ENCODE measurements around the gene WDR59. TPM values are rescaled to one million over a fixed set of nuclear protein-coding genes. Genes with fewer than 3 reads are reported as not detected.

Gene WDR59
- total and polyA plus RNA-seq, 4 donors, result 11.2 to 60.1 (median 32.0) TPM

DNA sequence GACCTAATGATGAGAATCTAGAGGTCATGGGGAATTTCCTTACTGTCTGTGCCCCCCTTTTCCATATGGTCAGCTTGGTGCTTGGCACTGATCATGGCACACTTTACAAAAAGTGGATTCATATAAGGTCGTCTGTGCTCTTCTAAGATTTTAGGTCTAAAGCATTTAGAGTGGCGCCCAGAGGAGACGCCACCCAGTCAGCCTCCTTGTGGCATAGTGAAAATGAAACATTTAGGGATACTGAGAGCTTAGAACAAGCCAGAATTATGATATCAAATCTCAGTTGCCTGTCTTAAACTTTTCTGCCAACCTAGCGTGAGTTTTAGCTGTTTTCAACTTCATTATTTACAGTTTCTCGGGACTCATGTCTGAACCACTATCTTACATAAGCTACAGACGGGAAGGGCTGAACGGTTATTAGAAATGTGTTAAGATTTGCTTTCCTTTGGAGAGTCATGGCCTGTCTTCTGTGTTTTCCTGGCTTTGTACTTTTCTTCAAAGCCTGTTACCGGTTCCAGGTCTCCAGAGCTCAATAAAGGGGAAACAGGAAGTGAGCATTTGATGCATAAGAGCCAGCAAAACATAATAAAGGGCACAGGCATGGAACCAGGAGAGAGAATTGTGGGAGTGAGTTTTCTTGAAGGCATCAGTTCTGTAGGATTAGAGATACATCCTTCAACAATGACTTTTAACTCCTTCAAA is 27.6 kb upstream of the WDR59 start:
- DNase-seq (no peak), ATAC-seq (ENCODE audit: insufficient read depth, low FRiP score) (no peak)
- peak overlapping the region in 1 of 2 donors; percentile 42 for H3K9ac ChIP-seq (ENCODE audit: insufficient read depth in 1 of 2, low read length in 2 of 2)
- peaks cover 0 to 3% (median 0%) of the 10 kb centered on the region in 4 donors for H3K36me3 ChIP-seq (ENCODE audit: control insufficient read depth in 4 of 4, insufficient read depth in 4 of 4, low read length in 4 of 4)
- no peaks in the 10 kb centered on the region for H3K9me3 ChIP-seq (ENCODE audit: control insufficient read depth in 4 of 4, insufficient read depth in 3 of 4, low read length in 3 of 4)
- TF ChIP-seq, protein P1, sequence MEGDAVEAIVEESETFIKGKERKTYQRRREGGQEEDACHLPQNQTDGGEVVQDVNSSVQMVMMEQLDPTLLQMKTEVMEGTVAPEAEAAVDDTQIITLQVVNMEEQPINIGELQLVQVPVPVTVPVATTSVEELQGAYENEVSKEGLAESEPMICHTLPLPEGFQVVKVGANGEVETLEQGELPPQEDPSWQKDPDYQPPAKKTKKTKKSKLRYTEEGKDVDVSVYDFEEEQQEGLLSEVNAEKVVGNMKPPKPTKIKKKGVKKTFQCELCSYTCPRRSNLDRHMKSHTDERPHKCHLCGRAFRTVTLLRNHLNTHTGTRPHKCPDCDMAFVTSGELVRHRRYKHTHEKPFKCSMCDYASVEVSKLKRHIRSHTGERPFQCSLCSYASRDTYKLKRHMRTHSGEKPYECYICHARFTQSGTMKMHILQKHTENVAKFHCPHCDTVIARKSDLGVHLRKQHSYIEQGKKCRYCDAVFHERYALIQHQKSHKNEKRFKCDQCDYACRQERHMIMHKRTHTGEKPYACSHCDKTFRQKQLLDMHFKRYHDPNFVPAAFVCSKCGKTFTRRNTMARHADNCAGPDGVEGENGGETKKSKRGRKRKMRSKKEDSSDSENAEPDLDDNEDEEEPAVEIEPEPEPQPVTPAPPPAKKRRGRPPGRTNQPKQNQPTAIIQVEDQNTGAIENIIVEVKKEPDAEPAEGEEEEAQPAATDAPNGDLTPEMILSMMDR (IDR thresholded peaks at IDR 0.05; ENCODE audit: control extremely low read depth, extremely low read depth), result no peak
- 42% methylated on average over 8 of the region's 8 CpGs for WGBS, 2 donors
- H3K27ac ChIP-seq (ENCODE audit: low read depth in 1 of 2, low read length in 1 of 2), result peak overlapping the region; percentile 75 to 83
- H3K4me1 ChIP-seq (ENCODE audit: control insufficient read depth in 5 of 5, insufficient read depth in 5 of 5, low read length in 5 of 5), result peaks cover 5 to 16% (median 11%) of the 10 kb centered on the region in 5 donors
- no peaks in the 10 kb centered on the region for H3K27me3 ChIP-seq (ENCODE audit: control insufficient read depth in 3 of 3, insufficient read depth in 3 of 3, low read length in 2 of 3)
- H3K4me3 ChIP-seq, result no peak overlapping the region

DNA sequence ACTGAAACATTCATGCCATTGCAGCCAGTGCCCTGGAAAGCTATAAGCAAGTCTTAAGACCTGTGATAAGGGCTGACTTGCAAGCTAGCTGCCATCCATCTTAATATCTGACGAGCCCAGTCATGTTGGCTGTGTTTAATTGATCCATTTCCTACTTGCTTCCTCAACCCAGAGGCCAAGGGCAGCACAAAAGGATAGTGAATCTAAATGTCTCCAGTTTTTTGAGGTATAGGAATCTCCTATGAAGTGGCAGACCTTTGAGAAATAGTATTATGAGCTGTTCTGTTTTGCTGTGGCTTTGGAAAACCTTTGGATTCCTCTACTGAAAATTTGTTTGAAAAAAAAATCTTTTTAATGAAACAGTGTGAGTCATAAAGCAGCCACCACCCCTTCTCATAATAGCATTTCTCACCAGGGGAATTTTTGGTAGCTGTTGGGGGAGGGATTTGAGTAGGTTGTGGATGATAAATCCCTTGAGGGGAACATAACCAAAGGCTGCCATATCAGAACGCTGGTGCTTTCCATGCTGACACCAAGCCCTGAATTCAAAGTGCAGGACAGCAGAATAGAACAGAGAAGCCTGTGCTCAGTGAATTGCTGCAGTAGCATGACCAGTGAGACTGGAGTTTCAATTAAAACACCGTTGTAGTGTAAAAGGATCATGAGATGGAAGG is 26.8 kb upstream of the WDR59 start:
- peaks cover 5 to 16% (median 8%) of the 10 kb centered on the region in 5 donors for H3K4me1 ChIP-seq (ENCODE audit: control insufficient read depth in 5 of 5, insufficient read depth in 5 of 5, low read length in 5 of 5)
- ATAC-seq (ENCODE audit: insufficient read depth, low FRiP score), result peak; percentile 86
- H3K9me3 ChIP-seq (ENCODE audit: control insufficient read depth in 4 of 4, insufficient read depth in 3 of 4, low read length in 3 of 4), result no peaks in the 10 kb centered on the region
- no peak overlapping the region for H3K4me3 ChIP-seq
- WGBS, 2 donors, result 30 to 47% methylated on average over 3 of the region's 3 CpGs
- H3K9ac ChIP-seq (ENCODE audit: insufficient read depth in 1 of 2, low read length in 2 of 2), result no peak overlapping the region
- TF ChIP-seq, protein P1 (IDR thresholded peaks at IDR 0.05; ENCODE audit: control extremely low read depth, extremely low read depth), result no peak
- DNase-seq, result no peak
- H3K27me3 ChIP-seq (ENCODE audit: control insufficient read depth in 3 of 3, insufficient read depth in 3 of 3, low read length in 2 of 3), result no peaks in the 10 kb centered on the region
- H3K36me3 ChIP-seq (ENCODE audit: control insufficient read depth in 4 of 4, insufficient read depth in 4 of 4, low read length in 4 of 4), result peaks cover 0 to 3% (median 0%) of the 10 kb centered on the region in 4 donors
- H3K27ac ChIP-seq (ENCODE audit: low read depth in 1 of 2, low read length in 1 of 2), result peak overlapping the region; percentile 75 to 83

DNA sequence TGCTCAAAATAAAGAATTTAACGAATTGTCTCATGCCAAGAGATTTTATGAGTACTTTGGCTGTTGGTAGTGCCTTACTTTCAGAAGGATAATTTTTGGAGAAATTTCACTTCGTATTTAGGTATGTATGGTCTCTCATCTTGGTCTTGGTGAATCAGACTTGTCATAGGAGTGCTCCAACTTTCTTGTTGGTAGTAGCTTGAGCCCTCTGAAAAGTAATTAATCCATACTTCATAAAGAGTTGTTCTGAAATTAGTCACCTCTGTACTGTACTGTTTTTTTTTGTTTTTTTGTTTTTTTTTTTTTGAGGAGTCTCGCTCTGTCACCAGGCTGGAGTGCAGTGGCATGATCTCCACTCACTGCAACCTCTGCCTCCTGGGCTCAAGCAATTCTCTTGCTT is 25.5 kb upstream of the WDR59 start:
- DNase-seq (no peak), ATAC-seq (ENCODE audit: insufficient read depth, low FRiP score) (no peak)
- Histone ChIP-seq H3K36me3 (ENCODE audit: control insufficient read depth in 4 of 4, insufficient read depth in 4 of 4, low read length in 4 of 4) (peaks cover 0 to 3% (median 0%) of the 10 kb centered on the region in 4 donors), H3K27ac (ENCODE audit: low read depth in 1 of 2, low read length in 1 of 2) (peak overlapping the region in 1 of 2 donors; percentile 1), H3K9me3 (ENCODE audit: control insufficient read depth in 4 of 4, insufficient read depth in 3 of 4, low read length in 3 of 4) (no peaks in the 10 kb centered on the region), H3K27me3 (ENCODE audit: control insufficient read depth in 3 of 3, insufficient read depth in 3 of 3, low read length in 2 of 3) (no peaks in the 10 kb centered on the region), H3K4me1 (ENCODE audit: control insufficient read depth in 5 of 5, insufficient read depth in 5 of 5, low read length in 5 of 5) (peaks cover 5 to 19% (median 8%) of the 10 kb centered on the region in 5 donors), H3K9ac (ENCODE audit: insufficient read depth in 1 of 2, low read length in 2 of 2) (no peak overlapping the region), H3K4me3 (no peak overlapping the region)
- TF ChIP-seq, protein P1 (IDR thresholded peaks at IDR 0.05; ENCODE audit: control extremely low read depth, extremely low read depth), result no peak
- 84 to 91% methylated on average over 3 of the region's 3 CpGs for WGBS, 2 donors
